GM12891 (cell line): Measurements from ENCODE around the gene SLC13A3.

Source experiments
- POLR2A ChIP-seq: IDR thresholded peaks from 2 replicates; pipeline ENCODE4 v1.6.1; 2011; ENCODE audit warnings: low read depth, low read length, control low read depth
- TAF1 ChIP-seq: IDR thresholded peaks from 2 replicates; pipeline ENCODE4 v1.6.1; 2011; ENCODE audit warnings: low read depth, low read length, control low read depth

- TF ChIP-seq POLR2A (no peak), TAF1 (no peak)
Observed at GRCh38 chr20:46546298-46546697, 105.0 kb downstream of the SLC13A3 start.
